HK-2 (cell line): ENCODE measurements around the gene TMEM220.

ENCODE experiments used
- DNase-seq: peaks from one replicate; pipeline ENCODE4 v3.0.0-alpha.2; 2018; ENCODE audit not compliant: unreplicated experiment

TMEM220 gene

GRCh38 chr17:10664571-10664970, 65.3 kb downstream of the TMEM220 start:
- DNase-seq = no peak
